BE2C (cell line): ENCODE data around the gene EBPL.
A peak's percentile ranks its signal among the peaks of the same experiment; 100 is the strongest.

Experiments used
- DNase-seq: peaks from one replicate; pipeline ENCODE4 v3.0.0-alpha.2; 2020
- H3K27me3 ChIP-seq: fragments of 250-450 bp; sonication (Bioruptor Pico); 2 replicates; pipeline ENCODE4 v1.5.1; 2020; ENCODE audit warnings: mild to moderate bottlenecking
- H3K36me3 ChIP-seq: fragments of 250-450 bp; sonication (Bioruptor Pico); 2 replicates; pipeline ENCODE4 v1.5.1; 2020; ENCODE audit warnings: mild to moderate bottlenecking
- H3K4me1 ChIP-seq: fragments of 250-450 bp; sonication (Bioruptor Pico); 2 replicates; pipeline ENCODE4 v1.5.1; 2020
- H3K4me3 ChIP-seq: 2 replicates; pipeline ENCODE4 v1.5.1; 2011; ENCODE audit warnings: low read depth, low read length
- H3K9me3 ChIP-seq: fragments of 250-450 bp; sonication (Bioruptor Pico); 2 replicates; pipeline ENCODE4 v1.5.1; 2020
- TF ChIP-seq, protein P1 (sequence below): IDR thresholded peaks from 2 replicates; pipeline ENCODE4 v1.5.1; 2012; ENCODE audit warnings: mild to moderate bottlenecking, low read depth, low read length

Gene EBPL

DNA sequence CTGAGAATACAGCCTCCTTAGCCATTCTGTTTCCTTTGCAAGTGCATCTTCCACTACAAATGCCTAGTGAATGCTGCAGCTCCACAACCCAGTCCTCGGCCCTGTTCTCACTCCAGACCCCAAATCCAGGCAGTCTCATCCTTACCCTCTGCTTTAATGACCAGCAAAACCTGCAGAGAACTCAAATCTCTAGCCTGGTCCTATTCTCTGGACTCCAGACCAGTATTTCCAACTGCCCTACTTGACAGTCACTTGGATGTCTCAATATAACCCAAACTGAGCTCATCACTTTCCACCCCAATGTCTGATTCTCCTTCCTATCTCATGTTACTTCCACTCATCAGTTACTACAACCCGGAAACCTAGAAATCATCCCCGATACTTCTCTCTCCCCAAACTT is 2.6 kb upstream of the EBPL start:
- no peaks in the 10 kb centered on the region for H3K27me3 ChIP-seq
- TF ChIP-seq, protein P1, sequence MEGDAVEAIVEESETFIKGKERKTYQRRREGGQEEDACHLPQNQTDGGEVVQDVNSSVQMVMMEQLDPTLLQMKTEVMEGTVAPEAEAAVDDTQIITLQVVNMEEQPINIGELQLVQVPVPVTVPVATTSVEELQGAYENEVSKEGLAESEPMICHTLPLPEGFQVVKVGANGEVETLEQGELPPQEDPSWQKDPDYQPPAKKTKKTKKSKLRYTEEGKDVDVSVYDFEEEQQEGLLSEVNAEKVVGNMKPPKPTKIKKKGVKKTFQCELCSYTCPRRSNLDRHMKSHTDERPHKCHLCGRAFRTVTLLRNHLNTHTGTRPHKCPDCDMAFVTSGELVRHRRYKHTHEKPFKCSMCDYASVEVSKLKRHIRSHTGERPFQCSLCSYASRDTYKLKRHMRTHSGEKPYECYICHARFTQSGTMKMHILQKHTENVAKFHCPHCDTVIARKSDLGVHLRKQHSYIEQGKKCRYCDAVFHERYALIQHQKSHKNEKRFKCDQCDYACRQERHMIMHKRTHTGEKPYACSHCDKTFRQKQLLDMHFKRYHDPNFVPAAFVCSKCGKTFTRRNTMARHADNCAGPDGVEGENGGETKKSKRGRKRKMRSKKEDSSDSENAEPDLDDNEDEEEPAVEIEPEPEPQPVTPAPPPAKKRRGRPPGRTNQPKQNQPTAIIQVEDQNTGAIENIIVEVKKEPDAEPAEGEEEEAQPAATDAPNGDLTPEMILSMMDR: no peak
- H3K4me3 ChIP-seq: no peak overlapping the region
- no peaks in the 10 kb centered on the region for H3K4me1 ChIP-seq
- no peak for DNase-seq
- H3K36me3 ChIP-seq: peaks cover 6% of the 10 kb centered on the region; the same call in 1 of the 2 replicates
- no peaks in the 10 kb centered on the region for H3K9me3 ChIP-seq

DNA sequence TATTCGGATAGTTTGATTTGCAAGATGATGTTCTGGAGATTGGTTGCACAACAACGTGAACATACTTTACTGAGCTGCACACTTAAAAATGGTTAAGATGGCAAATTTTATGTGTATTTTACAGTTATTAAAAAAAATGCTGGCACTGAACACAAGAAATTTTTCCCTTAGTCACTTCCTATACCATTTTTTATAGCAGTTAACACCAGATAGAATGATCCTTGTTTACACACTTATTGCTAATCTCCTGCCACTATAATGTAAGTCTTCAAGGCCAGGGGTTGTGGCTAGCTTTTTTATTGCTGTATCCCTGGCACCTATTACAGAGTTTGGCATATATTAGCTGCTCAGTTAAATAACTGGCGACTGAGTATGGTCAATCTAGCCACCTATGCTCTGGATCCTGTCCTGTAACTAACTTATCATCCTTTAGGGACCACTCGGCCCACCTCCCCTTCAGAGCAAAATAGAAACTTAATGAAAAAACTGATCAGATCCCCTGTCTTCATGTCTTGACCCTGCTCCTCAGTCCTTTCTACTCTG is 2.0 kb upstream of the EBPL start:
- TF ChIP-seq, protein P1: no peak
- H3K36me3 ChIP-seq: peaks cover 9% of the 10 kb centered on the region
- H3K4me1 ChIP-seq: no peaks in the 10 kb centered on the region
- no peak overlapping the region for H3K4me3 ChIP-seq
- H3K9me3 ChIP-seq: no peaks in the 10 kb centered on the region
- H3K27me3 ChIP-seq: no peaks in the 10 kb centered on the region
- DNase-seq: no peak

DNA sequence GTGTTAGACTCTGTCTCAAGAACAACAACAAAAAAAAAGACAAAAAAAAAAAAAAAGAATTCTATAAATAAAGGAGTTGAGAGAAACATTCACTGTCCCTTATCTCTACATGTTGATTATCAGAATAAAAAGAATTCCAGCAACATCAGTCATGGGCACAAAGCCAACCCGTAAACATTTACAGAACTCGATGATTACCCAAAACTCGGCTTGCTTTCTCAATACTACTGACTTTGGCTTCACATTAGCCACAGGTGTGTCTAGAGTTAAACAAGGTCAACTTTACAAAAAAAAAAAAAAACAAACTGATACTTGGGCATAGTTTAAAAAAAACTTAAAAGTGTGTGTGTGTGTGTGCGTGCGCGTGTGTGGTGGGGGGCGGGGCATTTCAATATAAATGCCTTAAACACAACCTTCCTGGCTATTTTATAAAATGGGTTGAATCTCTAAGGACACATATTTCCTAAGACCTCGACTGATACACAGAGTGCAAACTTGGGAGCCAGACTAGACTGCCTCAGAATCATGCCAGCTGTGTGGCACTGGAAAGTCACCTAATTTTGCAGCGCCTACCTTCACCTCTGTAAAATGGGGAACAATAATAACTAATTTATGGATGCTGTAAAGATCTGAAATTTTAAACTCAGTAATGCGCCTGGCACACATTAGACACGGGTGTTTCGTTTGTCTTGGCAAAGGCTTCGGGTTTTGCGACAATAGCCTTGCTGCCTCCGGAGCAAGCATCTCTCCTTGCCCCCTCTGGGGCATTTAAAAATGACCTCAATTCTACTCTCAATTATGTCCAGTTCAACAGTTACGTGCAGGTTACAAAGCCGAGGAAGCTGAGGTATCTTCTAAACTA is 922 bp downstream of the EBPL start:
- no peaks in the 10 kb centered on the region for H3K9me3 ChIP-seq
- no peaks in the 10 kb centered on the region for H3K27me3 ChIP-seq
- TF ChIP-seq, protein P1: no peak
- no peaks in the 10 kb centered on the region; the same call in none of the 2 replicates for H3K4me1 ChIP-seq
- peaks cover 31% of the 10 kb centered on the region for H3K36me3 ChIP-seq
- H3K4me3 ChIP-seq: peak overlapping the region; percentile 98
- DNase-seq: peak; percentile 25

DNA sequence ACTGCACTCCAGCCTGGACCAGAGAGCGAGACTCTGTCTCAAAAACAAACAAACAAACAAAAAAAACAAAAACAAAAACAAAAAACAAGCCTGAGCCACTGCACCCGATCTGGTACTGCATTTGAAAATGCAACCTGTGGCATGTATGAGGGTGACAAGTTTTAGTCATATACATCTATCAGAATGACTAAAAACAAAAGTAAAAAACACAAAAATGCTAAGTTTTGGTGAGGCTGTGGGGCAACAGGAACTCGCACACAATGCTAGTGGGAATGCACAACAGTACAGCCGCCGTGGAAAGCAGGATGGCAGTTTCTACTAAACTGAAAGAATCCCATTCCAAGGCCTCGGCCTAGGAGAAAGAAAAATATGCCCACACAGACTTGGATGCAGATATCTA is 7.8 kb downstream of the EBPL start:
- peaks cover 38% of the 10 kb centered on the region for H3K36me3 ChIP-seq
- TF ChIP-seq, protein P1: no peak
- no peak overlapping the region for H3K4me3 ChIP-seq
- no peak for DNase-seq
- no peaks in the 10 kb centered on the region for H3K27me3 ChIP-seq
- peaks cover under 1% of the 10 kb centered on the region; the same call in 1 of the 2 replicates for H3K9me3 ChIP-seq
- H3K4me1 ChIP-seq: no peaks in the 10 kb centered on the region; the same call in none of the 2 replicates

DNA sequence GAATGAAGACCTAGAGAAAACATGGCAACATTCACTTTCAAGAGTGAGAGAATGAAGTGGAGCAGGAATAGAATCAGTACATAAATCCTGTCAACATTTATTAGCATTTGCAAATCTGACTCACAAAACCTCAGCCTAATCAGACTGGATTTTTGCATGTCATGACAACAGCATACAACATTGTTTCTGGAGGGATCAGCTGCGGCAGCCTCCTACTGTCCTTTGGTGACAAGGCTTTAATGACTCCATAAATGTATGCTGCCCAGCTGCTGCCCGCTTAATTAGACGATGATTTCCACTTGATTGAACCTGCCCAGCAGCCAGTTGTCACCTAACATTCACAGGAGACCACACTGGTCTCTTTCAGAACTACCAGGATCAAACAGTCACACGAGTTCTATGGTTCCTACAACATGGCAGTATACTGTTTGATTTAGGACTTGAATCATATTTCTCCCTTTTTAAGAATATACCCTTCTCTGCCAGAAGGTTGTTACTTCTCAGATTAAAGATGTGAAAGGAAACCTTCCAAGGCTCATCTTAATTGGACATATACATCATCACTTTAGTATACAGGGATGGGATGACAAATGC is 9.3 kb downstream of the EBPL start:
- Histone ChIP-seq H3K36me3 (peaks cover 33% of the 10 kb centered on the region), H3K9me3 (peaks cover 4% of the 10 kb centered on the region; the same call in 1 of the 2 replicates), H3K4me3 (no peak overlapping the region), H3K4me1 (no peaks in the 10 kb centered on the region), H3K27me3 (no peaks in the 10 kb centered on the region)
- no peak for DNase-seq
- TF ChIP-seq, protein P1: no peak
